NCI-H1092 treated with DMSO at 0.1 percent for 48 hours (cell line): ENCODE data around the gene GRK6.

Experiments used
- DNase-seq: peaks from one replicate; lab custom pipeline; 2025; lab: John Stamatoyannopoulos, UW

Gene GRK6

GRCh38 chr5:177427211-177427822 lies 841 bp downstream of the GRK6 start:
- no peak for DNase-seq

- no peak for DNase-seq
Observed at GRCh38 chr5:177427919-177428573, 1.6 kb downstream of the GRK6 start.

- DNase-seq, result no peak
Observed at GRCh38 chr5:177428574-177429217, 2.2 kb downstream of the GRK6 start.

- DNase-seq, result no peak
Observed at GRCh38 chr5:177429248-177430040, 3.0 kb downstream of the GRK6 start.

- DNase-seq, result no peak
Observed at GRCh38 chr5:177430140-177430951, 3.9 kb downstream of the GRK6 start.

GRCh38 chr5:177430972-177431316 lies 4.5 kb downstream of the GRK6 start:
- DNase-seq, result no peak

GRCh38 chr5:177431317-177432142 lies 5.1 kb downstream of the GRK6 start:
- DNase-seq, result no peak

GRCh38 chr5:177432143-177432838 lies 5.8 kb downstream of the GRK6 start:
- no peak for DNase-seq

GRCh38 chr5:177432839-177433657 lies 6.6 kb downstream of the GRK6 start:
- DNase-seq, result no peak

GRCh38 chr5:177433658-177434217 lies 7.3 kb downstream of the GRK6 start:
- no peak for DNase-seq

GRCh38 chr5:177434437-177434836 lies 8.0 kb downstream of the GRK6 start:
- no peak for DNase-seq

GRCh38 chr5:177434942-177435738 lies 8.7 kb downstream of the GRK6 start:
- DNase-seq, result no peak

GRCh38 chr5:177435847-177436536 lies 9.5 kb downstream of the GRK6 start:
- no peak for DNase-seq

- DNase-seq, result no peak
Observed at GRCh38 chr5:177437623-177438022, 11.1 kb downstream of the GRK6 start.

- no peak for DNase-seq
Observed at GRCh38 chr5:177438468-177438867, 12.0 kb downstream of the GRK6 start.

- no peak for DNase-seq
Observed at GRCh38 chr5:177439518-177440053, 13.1 kb downstream of the GRK6 start.

- no peak for DNase-seq
Observed at GRCh38 chr5:177440211-177440989, 13.9 kb downstream of the GRK6 start.
